ENCODE measurements around the gene SIDT1.

The SIDT1 gene

GRCh38 chr3:113531826-113532697 is at the start of gene SIDT1:
Gene SIDT1, plus strand, starts transcription at chr3:113532555. Its CDS starts 467 bp downstream, at chr3:113533022.
- DNase-seq = peak in 11 of 56 donors; percentile 2 to 50 (median 12)

GRCh38 chr3:113485161-113485609 is 47.2 kb upstream of the SIDT1 start:
- DNase-seq = no peak

GRCh38 chr3:113495035-113495434 is 37.3 kb upstream of the SIDT1 start:
- peak in 2 of 56 donors; percentile 2 to 32 for DNase-seq

DNA sequence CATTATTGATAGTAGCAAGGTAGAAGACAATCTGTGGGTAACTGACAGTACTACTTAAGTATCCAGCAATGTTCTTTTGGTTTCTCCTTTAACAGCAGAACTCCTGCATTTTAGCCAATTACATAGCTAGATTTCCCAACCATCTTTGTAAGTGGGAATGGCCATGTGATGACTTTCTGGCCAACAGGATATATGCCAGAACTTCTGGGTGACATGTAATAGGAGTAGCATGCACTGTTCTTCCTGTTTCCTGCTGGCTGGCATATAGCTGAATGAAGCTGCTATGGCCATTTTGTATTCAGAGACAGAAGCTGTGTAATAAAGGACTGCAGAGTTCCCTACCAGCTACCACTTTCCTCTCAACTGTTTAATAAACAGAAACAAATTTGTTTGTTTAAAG is 35.4 kb upstream of the SIDT1 start:
- no peak for DNase-seq

DNA sequence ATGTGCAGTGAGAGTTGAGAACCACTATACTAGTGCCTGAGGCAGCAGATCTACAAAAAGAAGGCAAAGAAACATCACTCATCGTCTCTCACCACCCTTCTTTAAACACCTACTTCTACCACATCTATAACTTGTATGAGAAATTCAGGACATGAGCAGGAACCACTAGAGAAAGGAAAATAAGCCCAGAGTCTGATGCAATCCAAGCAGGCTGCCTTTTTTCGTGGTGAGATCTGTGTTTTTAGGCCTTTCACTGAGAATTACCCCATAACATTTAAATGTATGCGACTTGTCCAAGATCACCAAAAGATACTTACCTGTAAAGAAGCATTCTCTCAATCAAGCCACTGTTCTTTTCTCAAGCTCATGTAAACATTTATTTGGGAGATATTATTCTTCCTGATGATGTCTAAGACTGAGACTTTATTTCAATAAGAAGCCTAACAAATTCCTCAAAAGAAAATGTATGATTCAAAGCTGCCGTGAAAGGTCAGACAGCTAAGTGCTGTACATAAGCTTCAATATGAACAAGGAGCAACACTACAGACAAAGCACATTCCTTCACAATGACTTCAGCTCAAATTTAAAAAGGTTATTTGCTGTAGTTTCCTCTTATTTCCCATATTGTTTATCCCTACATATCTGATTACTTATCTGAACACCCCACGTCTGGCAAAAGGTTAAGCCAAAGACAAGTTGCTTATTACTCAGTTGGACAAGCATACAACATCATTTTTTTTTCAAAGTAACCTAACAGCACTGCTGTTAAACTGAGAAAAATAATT is 33.9 kb upstream of the SIDT1 start:
- DNase-seq = no peak

DNA sequence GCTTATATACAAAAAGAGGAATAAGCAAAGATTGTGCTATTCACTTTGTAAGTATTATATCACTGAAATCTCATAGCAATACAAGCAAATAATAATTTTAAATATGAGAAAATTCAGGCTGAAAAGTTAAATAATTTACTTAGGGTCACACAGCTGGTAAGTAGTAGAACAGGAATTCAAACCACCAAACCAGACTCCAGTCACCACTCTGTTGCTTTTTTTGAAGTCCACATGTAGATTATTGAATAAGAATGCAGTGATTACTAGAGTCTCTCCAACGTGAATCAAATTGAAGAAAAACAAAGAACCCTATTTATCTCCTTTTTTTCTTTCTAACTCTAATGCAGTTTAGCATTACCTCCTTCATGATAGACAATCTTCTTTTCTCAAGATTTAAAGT is 33.3 kb upstream of the SIDT1 start:
- DNase-seq = no peak

DNA sequence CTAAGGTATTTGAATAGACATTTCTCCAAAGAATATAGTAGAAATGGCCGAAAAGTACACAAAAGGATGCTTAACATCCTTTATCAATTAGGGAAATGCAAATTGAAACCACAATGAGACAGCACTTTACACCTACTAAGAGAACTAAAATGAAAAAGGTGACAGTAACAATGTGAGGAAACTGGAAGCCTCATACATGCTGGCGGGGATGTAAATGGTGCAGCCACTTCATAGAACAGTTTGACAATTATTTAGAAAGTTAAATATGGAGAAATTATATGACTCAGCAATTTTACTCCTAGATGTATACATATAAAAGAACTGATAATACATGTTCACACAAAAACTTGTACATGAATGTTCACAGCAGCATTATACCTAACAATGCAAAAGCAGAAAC is 30.8 kb upstream of the SIDT1 start:
- no peak for DNase-seq

DNA sequence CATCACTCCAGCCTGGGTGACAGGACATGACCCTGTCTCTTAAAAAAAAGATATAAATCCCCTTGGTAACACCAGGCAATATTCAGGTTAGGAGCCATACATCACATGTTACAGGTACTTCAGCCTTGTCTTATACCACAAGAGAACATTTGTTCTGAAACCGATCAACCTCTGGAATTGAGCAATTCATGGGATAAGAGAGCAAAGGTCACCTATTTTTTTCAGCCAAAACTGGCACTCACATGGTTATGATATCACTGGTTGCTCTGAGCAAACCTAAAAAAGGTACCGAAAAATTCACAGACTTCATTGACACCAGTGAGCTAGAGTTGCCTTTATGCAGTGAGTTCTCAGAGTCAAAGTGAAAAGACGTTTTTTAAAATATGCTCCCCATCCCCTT is 26.5 kb upstream of the SIDT1 start:
- no peak for DNase-seq

DNA sequence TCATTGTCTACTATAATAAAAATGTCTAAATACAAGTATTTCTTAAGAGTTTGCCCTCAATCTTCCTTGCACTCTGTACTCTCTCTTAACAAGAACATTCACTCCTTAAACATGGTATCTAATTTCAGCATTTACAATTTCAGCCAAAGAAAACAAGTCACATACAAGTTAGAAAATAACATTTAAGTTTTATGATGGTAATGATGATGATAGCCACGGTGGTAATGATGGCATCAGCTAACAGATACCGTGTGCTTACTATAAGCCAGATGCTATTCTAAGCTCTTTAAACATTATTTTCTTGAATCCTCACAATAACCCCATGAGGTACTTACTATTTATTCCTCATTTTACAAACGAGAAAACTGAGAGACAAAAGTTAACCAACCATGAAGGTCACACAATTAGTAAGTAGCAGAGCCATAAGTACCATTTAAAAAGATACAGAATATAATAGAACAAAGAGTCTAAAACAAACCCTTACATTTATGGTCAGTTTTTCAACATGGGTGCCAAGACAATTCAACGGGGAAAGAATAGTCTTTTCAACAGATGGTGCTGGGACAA is 24.8 kb upstream of the SIDT1 start:
- DNase-seq = no peak

DNA sequence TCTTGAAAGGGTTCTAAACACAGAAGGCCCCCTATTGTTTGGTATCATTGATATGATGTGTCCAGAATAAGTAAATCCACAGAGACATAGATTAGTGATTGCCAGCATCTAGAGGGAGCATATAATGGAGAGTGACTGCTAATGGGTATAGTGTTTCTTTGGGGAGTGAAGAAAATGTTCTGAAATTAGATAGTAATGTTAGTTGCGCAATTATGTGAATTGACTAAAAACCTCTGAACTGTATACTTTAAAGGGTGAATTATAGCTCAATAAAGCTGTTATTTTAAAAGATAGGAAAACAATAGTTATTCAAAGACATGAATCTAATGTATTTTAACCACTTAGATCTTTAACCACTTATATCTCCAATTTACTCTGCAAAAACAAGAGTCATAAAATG is 23.4 kb upstream of the SIDT1 start:
- DNase-seq = no peak

GRCh38 chr3:113514265-113514769 is 18.0 kb upstream of the SIDT1 start:
- peak in 1 of 56 donors; percentile 70 for DNase-seq

DNA sequence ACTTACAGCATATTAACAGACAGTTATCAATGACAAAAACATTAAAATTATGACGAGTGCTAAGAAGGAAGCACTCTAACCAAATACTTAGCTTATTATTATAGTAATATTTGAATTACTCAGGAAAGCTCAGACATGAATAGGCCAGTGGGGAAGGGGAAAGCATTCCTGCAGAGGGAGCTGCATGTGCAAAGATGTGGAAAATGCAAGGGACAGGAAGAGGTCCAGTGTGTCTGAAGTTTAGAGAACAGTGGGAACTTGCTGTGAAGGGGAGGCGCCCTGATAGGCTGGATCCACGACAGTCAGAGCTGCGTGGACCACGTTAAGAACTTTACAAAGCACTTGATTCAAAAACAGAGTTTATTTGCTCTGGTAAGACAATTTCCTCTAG is 16.2 kb upstream of the SIDT1 start:
- DNase-seq = peak in 2 of 56 donors; percentile 3 to 4

DNA sequence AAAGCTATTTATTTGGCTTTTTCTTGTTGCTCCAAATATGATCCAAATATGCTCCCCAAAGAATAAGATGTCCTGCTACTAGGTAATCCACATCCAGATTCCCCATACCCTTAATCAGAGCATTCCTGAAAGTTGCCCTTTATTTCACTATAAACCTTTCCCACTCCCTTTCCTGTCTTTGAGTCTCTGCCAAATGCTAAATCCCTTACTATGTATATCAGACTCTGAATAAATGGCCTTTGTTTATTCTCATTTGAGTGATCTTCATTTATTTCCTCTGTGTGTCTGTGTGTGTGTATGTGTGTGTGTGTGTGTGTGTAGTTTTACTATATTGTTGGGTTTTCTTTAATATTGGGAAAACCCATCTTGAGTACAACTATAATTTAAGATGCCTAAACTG is 10.4 kb upstream of the SIDT1 start:
- DNase-seq = no peak

DNA sequence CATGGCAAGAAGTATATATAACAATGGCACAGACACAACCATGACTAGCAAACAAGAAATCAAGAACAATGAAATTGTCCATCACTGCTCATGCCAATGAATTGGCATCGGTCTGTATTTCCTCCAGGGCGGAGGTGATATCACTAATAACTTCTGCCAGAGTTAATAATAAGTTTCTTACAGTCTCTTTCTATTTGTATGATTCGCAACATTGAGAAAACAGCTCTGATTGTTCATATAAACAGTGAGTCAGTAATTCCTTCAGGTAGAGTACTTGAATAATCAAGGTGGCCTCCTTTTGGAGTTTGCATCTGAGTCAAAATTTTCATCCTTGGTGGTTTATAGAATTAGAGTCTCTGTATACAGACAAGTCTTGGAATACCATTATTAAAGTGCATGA is 9.1 kb upstream of the SIDT1 start:
- DNase-seq = no peak

- DNase-seq = peak in 15 of 56 donors; percentile 2 to 41 (median 22)
Observed at GRCh38 chr3:113532698-113533533, 561 bp downstream of the SIDT1 start.

- DNase-seq = peak in 1 of 56 donors; percentile 18
Observed at GRCh38 chr3:113533534-113533892, 1.2 kb downstream of the SIDT1 start.

- peak in 4 of 56 donors; percentile 4 to 33 (median 8) for DNase-seq
Observed at GRCh38 chr3:113534365-113534764, 2.0 kb downstream of the SIDT1 start.

DNA sequence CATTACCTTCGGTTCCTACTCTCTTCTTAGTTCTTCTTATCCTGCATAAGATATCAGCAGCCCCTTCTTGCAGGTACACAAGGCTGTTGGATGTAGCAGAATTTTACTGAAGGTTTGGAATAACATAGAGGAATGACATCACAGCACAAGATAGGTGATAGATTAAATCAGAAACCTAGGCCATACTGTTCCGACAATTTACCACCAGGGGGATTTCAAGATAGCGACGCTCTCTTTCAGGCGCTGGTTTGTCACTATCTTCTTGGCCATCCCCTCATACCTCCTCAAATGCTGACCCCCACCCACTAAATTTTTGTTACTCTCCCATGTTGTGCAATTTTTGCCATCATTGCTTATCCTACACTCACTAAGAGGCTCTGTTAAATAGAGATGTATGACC is 3.5 kb downstream of the SIDT1 start:
- DNase-seq = no peak

GRCh38 chr3:113536627-113537101 is 4.3 kb downstream of the SIDT1 start:
- no peak for DNase-seq

GRCh38 chr3:113537155-113537554 is 4.8 kb downstream of the SIDT1 start:
- no peak for DNase-seq

DNA sequence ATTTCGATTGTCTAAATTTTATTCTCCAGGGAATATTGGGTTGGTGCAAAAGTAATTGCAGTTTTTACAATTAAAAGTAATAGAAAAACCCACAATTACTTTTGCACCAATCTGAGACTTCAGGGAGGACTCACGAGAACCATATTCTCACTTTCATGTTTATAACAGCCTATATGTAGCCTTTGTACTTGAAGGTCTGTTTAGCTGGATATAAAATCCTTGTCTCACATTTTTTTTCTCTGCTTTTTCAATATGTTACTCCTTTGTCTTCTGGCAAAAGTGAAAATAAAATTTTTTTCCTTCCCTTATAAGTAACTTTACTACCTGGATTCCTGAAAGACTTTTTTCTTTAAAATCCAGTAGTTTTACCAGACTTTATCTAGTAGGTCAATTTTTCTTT is 9.2 kb downstream of the SIDT1 start:
- no peak for DNase-seq
